Activated CD4-positive, CD25-positive, alpha-beta regulatory T cell treated with anti-CD3 and anti-CD28 coated beads, Interleukin-2, amount 50 U/mL, for 72 hours (primary cell): Measurements from ENCODE around the gene MCF2L.
"Not testable (repeated sequence)": the region's sequence is repeated elsewhere in the genome, so short reads cannot be mapped to it uniquely, and the experiment has no call there.

Experiments used
- DNase-seq: peaks from one replicate; pipeline ENCODE4 v3.0.0; 2021

MCF2L gene, protein sequence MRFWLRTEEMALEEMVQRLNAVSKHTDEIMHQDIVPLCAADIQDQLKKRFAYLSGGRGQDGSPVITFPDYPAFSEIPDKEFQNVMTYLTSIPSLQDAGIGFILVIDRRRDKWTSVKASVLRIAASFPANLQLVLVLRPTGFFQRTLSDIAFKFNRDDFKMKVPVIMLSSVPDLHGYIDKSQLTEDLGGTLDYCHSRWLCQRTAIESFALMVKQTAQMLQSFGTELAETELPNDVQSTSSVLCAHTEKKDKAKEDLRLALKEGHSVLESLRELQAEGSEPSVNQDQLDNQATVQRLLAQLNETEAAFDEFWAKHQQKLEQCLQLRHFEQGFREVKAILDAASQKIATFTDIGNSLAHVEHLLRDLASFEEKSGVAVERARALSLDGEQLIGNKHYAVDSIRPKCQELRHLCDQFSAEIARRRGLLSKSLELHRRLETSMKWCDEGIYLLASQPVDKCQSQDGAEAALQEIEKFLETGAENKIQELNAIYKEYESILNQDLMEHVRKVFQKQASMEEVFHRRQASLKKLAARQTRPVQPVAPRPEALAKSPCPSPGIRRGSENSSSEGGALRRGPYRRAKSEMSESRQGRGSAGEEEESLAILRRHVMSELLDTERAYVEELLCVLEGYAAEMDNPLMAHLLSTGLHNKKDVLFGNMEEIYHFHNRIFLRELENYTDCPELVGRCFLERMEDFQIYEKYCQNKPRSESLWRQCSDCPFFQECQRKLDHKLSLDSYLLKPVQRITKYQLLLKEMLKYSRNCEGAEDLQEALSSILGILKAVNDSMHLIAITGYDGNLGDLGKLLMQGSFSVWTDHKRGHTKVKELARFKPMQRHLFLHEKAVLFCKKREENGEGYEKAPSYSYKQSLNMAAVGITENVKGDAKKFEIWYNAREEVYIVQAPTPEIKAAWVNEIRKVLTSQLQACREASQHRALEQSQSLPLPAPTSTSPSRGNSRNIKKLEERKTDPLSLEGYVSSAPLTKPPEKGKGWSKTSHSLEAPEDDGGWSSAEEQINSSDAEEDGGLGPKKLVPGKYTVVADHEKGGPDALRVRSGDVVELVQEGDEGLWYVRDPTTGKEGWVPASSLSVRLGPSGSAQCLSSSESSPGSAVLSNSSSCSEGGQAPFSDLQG

DNA sequence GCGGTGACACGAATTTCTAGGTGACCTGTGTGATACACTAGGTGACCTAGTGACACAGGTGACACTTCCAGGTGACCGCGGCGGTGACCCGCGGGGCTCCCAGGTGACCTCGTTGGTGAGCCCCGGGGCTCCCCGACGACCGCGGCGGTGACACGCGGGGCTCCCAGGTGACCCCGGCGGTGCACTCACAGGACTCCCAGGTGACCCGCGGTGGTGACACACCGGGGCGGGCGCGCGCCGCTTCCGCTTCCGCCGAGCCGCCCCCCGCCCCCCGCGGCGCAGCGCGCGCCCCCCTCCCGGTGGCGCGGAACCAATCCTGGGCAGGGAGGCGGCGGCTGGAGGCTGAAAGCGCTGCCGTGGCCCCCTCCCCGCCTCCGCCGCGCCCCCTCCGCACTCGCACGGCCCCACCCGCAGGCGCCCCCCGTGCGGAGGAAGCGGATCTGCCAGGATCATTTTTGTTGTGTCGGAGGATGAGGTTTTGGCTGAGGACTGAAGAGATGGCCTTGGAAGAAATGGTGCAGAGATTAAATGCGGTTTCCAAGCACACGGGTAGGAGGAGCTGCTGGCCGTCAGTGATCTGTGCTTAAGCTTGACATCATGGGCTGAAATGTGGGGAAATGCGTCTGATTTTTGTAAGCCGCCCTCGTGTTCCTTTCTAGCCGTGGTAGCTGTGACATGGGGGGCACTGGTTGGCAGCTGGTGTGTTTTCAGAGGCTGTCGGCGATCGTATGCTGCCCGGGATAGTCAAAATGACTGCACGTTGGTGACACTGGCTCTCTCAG lies at the start of gene MCF2L:
Gene MCF2L (plus strand): TSS at position 305 of the 782 bp plus-strand sequence. CDS start 166 bp downstream, at position 471.
- peak; percentile 61 for DNase-seq

DNA sequence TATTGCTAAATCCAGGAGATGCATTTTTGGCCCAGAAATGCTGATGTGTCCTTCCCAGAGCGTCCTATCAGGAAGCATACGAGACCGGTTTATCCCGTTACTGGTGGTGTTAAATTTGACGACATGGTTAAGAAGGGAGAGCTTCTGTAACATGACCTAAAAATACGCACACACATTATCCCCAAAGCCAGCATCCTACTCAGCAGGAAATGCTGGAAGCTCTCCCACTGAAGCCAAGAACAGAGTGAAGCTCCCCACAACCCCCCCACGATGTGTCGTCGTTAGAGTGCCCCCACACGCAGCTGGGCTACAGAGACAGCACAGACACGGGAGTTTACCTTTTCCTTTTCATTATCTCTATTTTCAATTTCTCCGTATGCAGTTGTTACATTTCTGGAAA lies 45.1 kb upstream of the MCF2L start:
- no peak for DNase-seq

DNA sequence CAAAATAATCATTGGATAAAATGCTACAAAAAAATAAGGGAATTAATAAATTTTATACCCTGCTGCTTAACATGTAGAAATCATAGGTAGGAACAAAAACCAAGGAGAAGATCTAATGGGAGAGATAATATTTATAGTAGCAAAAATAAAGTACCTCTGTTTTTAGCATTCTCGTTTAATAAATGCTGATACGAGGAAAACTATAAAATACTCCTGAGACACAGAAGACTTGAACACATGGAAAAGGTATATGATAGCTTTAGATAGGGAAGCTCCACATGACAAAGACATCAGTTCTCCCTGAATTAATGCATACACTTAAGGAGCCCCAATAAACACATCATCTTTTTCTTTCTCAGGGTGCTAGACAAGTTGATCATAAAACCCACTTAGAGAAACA lies 44.6 kb upstream of the MCF2L start:
- DNase-seq, result no peak

DNA sequence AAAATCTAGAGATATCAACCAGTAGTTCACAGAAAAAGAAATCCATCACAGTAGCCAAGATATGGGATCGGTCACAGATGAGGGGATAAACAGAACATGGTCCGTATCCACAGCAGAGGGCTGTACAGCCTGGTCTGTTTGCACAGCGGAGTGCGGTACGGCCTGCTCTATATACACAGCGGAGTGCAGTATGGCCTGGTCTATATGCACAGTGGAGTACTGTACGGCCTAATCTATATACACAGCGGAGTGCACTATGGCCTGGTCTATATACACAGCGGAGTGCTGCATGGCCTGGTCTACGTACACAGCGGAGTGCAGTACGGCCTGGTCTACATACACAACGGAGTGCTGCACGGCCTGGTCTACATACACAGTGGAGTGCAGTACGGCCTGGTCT lies 43.0 kb upstream of the MCF2L start:
- no peak for DNase-seq

DNA sequence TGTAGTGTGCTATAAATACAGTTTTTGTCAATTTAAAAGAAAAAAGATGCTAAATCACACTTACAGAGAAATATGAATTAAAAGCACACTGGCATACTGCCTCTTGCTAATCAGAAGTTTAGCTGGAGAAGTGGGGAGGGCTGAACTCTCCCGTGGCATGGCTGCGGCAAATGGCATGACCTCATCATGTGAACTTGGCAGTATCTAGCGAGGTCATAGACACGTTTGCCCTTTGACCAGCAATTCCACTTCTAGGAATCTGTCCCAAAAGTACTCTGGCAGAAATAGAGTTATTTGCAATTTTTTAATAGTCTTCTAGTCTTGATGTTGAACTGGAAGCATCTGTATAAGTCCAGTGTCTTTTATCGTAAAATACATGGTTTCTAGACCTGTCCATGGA lies 42.0 kb upstream of the MCF2L start:
- no peak for DNase-seq

DNA sequence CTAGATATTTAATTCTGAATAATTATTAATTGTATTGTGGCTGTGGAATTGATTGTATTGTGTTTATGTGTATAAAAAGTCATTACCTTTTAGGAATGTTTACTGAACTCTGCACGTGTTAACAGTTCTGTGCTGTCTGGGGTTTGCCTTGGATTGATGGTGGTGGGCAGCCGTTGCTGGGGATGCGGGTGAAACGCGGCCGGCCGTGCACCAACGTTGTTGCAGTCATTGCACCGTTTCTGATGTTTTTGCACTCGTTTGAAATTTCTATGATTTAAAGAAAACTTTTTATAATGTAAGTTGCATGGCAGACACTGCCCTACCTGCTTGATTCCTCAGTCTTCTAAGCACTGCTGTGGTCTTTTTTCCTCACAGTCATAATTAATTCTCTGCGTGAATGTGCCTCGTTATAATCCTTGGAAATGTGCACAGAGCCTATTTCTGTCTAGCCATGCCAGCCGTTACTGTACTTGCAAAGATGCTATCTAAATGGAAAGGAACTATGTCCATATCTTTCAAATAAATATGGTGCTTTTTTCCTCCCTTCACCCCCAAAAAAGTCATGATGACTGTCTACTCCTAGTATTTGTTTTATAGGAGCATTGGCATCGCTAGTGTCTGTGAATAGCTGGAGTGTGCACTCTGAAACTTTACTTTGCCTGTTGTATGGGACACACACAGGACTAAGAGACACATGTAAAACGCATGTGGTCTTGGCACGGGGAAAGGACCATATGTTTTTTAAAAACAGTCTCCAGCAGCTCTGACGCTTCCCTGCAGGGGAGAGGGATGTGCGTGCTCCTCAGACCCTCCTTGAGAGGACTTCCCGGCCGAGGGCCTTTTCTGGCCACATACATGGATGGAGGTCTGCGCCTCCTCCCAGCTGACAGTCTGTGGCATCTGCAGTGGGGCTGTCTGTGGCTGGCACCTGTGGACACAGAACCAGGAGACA lies 40.7 kb upstream of the MCF2L start:
- no peak for DNase-seq

DNA sequence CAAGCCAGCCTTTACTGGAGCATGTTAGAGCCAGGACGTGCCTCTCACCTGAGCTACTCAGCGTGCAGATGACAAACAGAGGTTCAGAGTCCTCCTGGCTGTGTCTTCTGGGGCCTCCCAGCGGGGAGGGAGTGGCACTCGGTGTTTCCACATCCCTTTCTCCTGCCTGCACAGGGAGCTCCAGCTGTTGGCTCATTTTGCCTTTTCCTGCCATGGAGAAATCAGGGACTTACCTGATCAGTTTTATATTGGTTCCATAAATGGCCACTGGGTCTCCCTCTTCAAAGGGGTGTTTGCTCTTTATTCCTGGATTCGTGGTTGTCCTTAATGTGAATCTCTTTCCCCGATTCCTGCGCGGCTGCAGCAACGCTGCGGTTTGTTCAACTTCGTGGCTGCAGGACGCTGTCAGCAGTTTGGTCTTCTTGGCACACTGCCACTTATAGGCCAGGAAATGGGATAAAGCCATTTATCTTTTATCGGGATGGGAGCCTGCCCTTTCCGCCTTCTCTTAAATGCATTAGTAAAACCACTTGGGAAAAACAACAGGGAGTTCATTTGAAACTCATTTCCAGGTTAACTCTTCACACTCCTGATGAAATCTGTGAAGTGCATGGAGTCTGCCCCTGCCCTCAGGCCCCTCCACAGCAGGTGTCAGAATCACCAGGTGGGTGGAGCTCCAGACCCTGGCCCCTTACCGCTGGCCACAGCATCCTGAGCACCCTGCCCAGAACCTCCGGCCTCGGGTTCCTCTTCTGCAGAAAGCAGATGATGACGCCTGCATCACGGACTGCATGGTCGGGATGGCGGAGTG lies 39.8 kb upstream of the MCF2L start:
- DNase-seq, result no peak

DNA sequence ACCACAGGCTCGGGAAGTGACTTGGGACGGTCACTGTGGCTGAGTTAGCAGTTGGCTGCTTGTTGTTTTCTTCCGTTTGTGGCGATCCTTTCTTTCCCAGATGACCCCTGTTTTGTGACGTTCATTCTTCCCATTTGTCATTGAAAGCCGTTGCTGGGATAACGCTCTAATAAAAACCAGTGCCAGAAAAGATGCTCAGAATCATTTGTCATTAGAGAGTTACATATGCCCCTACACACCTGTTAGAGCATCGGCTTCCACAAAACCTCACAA lies 39.3 kb upstream of the MCF2L start:
- no peak for DNase-seq

DNA sequence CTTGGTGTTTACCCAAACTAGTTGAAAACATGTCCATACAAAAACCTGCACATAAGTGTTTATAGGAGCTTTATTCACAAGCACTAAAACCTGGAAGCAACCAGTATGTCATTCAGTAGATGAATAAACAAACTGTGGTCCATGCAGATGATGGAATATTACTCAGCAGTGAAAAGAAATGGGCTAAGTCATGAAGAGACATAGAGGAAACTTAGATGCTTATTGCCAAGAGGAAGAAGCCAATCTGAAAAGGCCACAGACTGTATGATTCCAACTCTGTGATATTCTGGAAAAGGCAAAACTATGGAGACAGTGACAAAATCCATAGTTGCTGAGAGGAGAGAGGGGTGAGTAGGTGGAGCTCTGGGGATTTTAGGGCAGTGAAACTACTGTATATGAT lies 38.8 kb upstream of the MCF2L start:
- no peak for DNase-seq

DNA sequence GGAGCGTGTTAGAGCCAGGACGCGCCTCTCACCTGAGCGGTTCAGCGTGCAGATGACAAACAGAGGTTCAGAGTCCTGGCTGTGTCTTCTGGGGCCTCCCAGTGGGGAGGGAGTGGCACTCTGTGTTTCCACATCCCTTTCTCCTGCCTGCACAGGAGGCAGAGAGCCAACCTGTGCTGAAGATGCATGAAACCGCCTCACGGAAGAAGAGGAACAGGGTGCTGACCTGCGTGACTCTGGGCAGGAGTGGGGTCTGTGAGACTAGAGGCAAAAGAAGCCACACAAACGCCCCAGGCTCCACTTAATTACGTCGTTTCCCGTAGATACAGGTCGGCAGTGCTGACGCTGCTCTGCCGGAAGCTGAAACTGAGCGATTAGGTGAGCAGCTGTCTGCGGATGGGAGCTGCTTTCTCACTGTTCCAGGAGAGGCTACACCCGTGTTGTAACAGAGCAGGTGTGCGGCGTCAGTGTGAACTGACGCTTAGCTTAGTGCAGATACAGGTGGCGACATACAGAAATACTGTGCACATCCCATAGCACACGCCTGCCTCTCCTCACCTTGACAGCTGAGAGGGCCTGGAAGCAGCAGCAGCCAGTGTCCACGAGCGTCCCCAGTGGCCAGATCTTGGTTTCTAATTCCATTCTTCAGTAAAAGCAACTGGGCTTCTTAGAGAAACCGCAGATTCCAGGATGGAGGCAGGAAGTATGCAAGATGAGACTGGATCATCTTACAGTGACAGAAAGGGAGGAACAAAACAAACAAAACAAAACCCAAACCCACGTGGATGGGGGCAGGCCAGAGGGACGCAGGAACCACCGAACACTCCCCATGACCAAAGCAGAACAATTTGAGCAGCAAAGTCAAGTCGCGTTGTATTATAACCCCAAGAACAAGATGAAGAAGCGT lies 37.7 kb upstream of the MCF2L start:
- DNase-seq, result no peak

DNA sequence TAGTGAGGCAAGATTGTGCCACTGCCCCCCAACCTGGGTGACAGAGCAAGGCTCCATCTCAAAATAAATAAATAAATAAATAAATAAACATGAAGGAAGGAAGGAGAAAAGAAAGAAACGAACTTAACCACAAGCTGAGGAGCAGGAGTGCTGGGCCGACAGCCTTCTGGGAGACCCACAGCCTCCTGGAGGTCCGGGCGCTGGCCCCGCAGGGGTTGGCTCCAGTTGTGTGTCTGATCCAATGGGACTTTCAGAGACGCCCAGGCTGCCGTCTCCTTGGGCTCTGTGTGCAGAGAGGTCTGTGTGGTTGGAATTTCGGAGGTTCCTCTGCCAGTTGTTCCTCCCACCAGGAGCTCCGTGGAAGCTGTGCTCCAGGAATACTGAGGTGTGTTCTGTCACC lies 36.0 kb upstream of the MCF2L start:
- DNase-seq, result no peak

DNA sequence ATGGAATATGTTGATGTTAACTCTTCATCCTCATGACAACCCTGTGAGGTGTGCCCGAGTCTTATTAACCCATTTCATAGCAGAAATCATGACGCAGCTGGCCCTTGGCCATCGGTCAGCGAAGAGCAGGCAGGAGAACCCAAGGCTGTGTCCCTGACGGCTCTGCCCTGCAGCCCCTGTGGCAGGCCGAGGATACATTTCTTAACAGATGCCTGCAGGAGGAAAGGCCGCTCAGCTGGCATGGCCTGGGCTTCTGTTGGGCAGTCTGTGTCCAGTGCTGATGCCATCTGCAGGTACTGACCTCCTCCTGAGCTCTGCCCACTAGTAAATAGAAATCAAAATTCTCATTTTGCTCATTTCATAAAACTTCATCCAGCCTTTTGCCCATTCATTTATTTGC lies 35.4 kb upstream of the MCF2L start:
- DNase-seq, result no peak

DNA sequence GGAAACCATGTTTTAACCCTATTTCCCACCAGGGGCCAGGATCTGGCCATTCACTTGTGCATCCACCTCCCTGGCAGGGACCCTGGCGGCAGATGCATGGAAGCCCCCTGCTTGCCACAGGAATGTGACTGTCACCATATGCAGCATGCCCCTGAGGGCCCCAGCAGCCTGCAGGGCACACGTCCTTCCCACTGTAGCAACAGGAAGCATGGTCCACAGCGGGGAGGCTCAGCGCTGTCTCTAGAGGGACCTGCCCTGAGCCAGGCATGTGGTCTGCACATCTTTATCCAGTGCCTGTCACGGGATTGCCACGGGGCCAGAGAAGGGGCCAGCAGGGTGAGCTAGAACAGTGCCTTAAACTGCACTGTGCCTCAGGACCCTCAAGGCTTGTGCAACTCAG lies 34.9 kb upstream of the MCF2L start:
- no peak for DNase-seq

DNA sequence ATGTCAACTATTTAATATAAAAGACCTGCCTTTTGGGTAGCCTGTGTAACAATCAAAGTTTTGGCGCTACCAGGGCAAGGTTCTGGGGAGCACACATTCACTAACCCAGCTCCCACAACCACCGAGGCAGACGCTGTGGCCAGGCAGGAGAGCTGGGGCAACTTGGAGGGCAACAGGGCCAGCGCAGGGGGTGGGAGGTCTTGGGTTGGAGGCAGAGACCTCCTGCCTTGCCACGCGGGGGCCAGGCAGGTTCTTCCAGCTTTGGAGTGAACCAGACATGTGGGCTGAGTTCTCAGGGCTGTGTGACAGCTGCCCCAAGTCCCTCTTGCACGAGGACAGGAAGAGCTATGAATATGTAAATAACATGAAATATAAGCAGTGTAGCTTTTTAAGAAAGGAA lies 30.3 kb upstream of the MCF2L start:
- no peak for DNase-seq

DNA sequence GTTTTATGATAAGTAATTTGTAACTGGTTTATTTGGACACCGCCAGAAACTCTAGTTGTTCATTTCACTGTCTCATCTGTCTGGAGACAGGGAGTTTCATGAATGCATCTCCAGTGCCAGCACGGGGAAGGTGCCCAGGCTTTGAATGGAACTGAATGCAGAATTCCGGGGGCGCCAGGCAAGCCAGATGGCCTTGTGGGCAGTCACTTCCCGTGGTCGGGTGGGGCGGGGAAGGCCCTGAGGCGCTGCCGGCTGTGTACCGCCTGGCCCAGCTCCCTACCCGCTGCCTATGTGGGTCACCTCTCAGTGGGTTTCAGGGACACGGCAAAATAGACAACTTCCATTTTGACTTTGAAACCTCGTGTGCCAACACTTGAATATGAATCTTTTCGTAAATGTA lies 28.8 kb upstream of the MCF2L start:
- DNase-seq, result no peak

DNA sequence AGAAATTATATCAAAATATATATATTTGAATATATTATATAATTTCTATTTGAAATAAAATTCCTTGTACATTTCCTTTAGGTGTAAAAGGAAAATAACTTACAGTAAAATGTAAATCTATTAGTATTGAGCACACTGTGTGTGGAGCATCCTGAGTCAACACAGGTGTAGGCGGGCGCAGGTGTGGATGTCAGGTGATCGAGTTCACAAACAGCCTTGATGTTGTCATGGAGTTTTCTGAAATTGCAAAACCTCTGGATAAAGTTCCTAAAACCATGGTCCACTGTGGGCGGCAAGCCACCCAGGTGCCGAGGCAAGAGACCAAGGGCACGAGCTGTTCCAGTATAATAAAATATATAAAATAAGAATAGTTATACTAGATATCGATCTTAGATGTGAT lies 27.7 kb upstream of the MCF2L start:
- no peak for DNase-seq

DNA sequence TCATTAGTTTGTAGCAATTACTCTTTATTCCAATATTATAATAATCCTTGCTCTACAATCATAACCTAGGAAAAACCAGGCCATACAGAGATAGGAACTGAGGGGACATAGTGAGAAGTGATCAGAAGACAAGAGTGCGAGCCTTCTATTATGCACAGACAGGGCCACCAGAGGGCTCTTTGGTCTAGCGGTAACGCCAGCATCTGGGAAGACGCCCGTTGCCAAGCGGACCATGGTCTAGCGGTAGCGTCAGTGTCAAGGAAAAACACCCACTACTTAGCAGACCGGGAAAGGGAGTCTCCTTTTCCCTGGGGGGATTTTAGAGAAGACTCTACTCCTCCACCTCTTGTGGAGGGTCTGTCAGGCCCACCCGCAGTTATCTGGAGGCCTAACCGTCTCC lies 27.2 kb upstream of the MCF2L start:
- DNase-seq, result not testable (repeated sequence)

DNA sequence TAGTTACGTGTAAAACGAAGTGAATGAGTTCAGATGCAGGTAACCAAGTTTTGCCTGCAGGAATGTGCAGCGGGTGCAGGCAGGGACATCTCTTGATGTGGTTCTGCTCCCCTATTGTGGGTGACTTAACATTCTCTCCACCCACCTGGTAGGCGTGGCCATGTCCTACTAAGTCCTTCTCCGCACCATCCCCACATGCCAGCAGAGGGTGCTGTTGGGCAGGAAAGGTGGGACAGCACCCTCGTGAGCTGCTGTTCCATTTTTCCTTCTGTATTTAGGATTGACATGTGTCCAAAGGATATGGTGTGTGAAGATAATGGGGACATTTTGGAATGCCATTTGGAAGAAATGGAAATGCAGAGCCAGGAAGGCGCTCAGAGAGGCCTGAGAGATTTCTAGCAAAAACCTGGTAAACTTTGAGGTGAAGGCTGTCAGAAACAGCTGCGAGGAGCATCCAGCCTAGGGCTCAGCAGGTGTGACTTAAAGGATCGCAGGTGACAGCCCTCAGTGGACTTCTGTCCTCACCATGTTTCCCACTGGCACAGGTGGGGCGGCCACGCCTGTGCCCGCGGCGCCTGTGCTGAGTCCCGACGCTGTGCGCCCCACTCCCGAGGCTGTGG lies 26.2 kb upstream of the MCF2L start:
- DNase-seq, result peak; percentile 97
